HCT116 (cell line): ENCODE data around the gene TBC1D8. TPM values are rescaled to one million over a fixed set of nuclear protein-coding genes. Genes with fewer than 3 reads are reported as not detected.
A peak's percentile ranks its signal among the peaks of the same experiment; 100 is the strongest.

Experiments used
- ATAC-seq: fragments of 200-7000 bp; cut with Tn5 transposase; 2 replicates; pipeline ENCODE4 v1.9.1; 2020; ENCODE audit warnings: mild to moderate bottlenecking, moderate library complexity
- BruUV-seq: library from RNA; stranded (reverse); fragments of 400-500 nt; replicated peaks from 2 replicates; lab custom pipeline; 2021; lab: Mats Ljungman, UMichigan
- CTCF ChIA-PET: fragments of 300-600 bp; sonication (Branson Sonifier 250); formaldehyde crosslinking; loops from one replicate; lab custom pipeline; 2021; ENCODE audit warnings: antibody characterized with exemption; lab: Charles Lee
- POLR2A ChIA-PET: fragments of 300-600, 350-600 bp; sonication (Branson Sonifier 250); formaldehyde crosslinking; loops from one replicate; lab custom pipeline; 2021; ENCODE audit warnings: antibody characterized with exemption; lab: Charles Lee
- RAD21 ChIA-PET, 2 experiments: fragments of 300-600 bp; sonication (Branson Sonifier 250); formaldehyde crosslinking; loops; one replicate each; lab custom pipeline; 2023; ENCODE audit warnings: low total read pairs in 2 of 2; ENCODE audit not compliant: uncharacterized antibody in 2 of 2, unreplicated experiment in 2 of 2, low non-redundant PET in 1 of 2; lab: Charles Lee
- DNase-seq: peaks from one replicate; pipeline ENCODE4 v3.0.0-alpha.2; 2010; ENCODE audit warnings: low read depth, low spot score
- H2AFZ ChIP-seq: fragments of 200-600 bp; shearing (Covaris generic), sonication (generic); 2 replicates; pipeline ENCODE4 v1.6.1; 2017; ENCODE audit warnings: low read depth, mixed run types, mixed read lengths, antibody characterized with exemption, low read length; ENCODE audit not compliant: poor library complexity, severe bottlenecking
- H3K27ac ChIP-seq: 2 replicates; pipeline ENCODE4 v1.5.1; 2012; ENCODE audit warnings: low read depth, low read length
- H3K27me3 ChIP-seq: fragments of 200-600 bp; sonication (generic); 2 replicates; pipeline ENCODE4 v1.6.1; 2016; ENCODE audit warnings: mixed run types, low read length, mixed read lengths; ENCODE audit not compliant: insufficient read depth
- H3K36me3 ChIP-seq, 2 experiments: fragments of 200-500 bp in 1 of 2; fragments of 200-600 bp in 1 of 2; sonication (Bioruptor generic) in 1 of 2; sonication (generic) in 1 of 2; 2 replicates each; pipeline versions ENCODE4 v1.5.1 to v1.6.1; 2014 to 2016; ENCODE audit warnings: low read length in 2 of 2, inconsistent platforms in 1 of 2, mixed read lengths in 1 of 2, mixed run types in 1 of 2; ENCODE audit not compliant: insufficient read depth in 2 of 2, control insufficient read depth in 1 of 2
- H3K4me1 ChIP-seq, 2 experiments: fragments of 200-600 bp in 1 of 2; sonication (generic) in 1 of 2; 2 replicates each; pipeline versions ENCODE4 v1.5.1 to v1.6.1; 2012 to 2017; ENCODE audit warnings: low read length in 2 of 2, inconsistent platforms in 1 of 2, mild to moderate bottlenecking in 1 of 2, mixed read lengths in 1 of 2, mixed run types in 1 of 2, moderate library complexity in 1 of 2; ENCODE audit not compliant: insufficient read depth in 2 of 2, control insufficient read depth in 1 of 2
- H3K4me2 ChIP-seq: fragments of 200-600 bp; sonication (generic); 2 replicates; pipeline ENCODE4 v1.6.1; 2017; ENCODE audit warnings: mixed run types, low read length, mixed read lengths
- H3K4me3 ChIP-seq, 2 experiments: fragments of 200-600 bp in 1 of 2; sonication (generic) in 1 of 2; replicated peaks in 1 of 2; 2 replicates each; pipeline ENCODE4 v1.5.1; 2011 to 2016; ENCODE audit warnings: low read length in 2 of 2, control low read depth in 1 of 2, low read depth in 1 of 2, mild to moderate bottlenecking in 1 of 2, mixed read lengths in 1 of 2, mixed run types in 1 of 2
- H3K79me2 ChIP-seq: fragments of 200-600 bp; sonication (generic); 2 replicates; pipeline ENCODE4 v1.6.1; 2017; ENCODE audit warnings: mild to moderate bottlenecking, mixed run types, low read length, moderate library complexity, mixed read lengths; ENCODE audit not compliant: insufficient read depth
- H3K9ac ChIP-seq: fragments of 200-600 bp; sonication (generic); 2 replicates; pipeline ENCODE4 v1.6.1; 2016; ENCODE audit warnings: low read length, mixed read lengths
- H3K9me2 ChIP-seq: fragments of 200-600 bp; sonication (generic), shearing (Covaris generic); 2 replicates; pipeline ENCODE4 v1.6.1; 2017; ENCODE audit warnings: mixed run types, mild to moderate bottlenecking, moderate library complexity; ENCODE audit not compliant: insufficient read depth
- H3K9me3 ChIP-seq, 2 experiments: fragments of 200-500 bp in 1 of 2; fragments of 200-600 bp in 1 of 2; sonication (Bioruptor generic) in 1 of 2; sonication (generic) in 1 of 2; 2 replicates each; pipeline ENCODE4 v1.6.1; 2014 to 2017; ENCODE audit warnings: low read length in 2 of 2, mixed read lengths in 2 of 2, inconsistent platforms in 1 of 2, low read depth in 1 of 2, mild to moderate bottlenecking in 1 of 2, mixed run types in 1 of 2, moderate library complexity in 1 of 2; ENCODE audit not compliant: control insufficient read depth in 1 of 2, insufficient read depth in 1 of 2
- H4K20me1 ChIP-seq: fragments of 200-600 bp; sonication (generic), shearing (Covaris generic); 2 replicates; pipeline ENCODE4 v1.6.1; 2017; ENCODE audit warnings: mixed run types, mild to moderate bottlenecking, moderate library complexity; ENCODE audit not compliant: insufficient read depth
- ATF3 ChIP-seq: IDR thresholded peaks from 2 replicates; pipeline ENCODE4 v1.6.1; 2012
- CBX3 ChIP-seq: IDR thresholded peaks from 2 replicates; pipeline ENCODE4 v1.6.1; 2012; ENCODE audit warnings: low read depth
- POLR2AphosphoS5 ChIP-seq: IDR thresholded peaks from 2 replicates; pipeline ENCODE4 v1.6.1; 2011; ENCODE audit warnings: mild to moderate bottlenecking, low read depth, low read length, moderate library complexity
- SIN3A ChIP-seq: IDR thresholded peaks from 2 replicates; pipeline ENCODE4 v1.6.1; 2012; ENCODE audit warnings: low read depth
- SRF ChIP-seq: IDR thresholded peaks from 2 replicates; pipeline ENCODE4 v1.6.1; 2012; ENCODE audit warnings: low read depth
- ZNF274 ChIP-seq: fragments of 200-500 bp; sonication (Bioruptor generic); IDR thresholded peaks from 2 replicates; pipeline ENCODE4 v1.6.1; 2014; ENCODE audit warnings: mild to moderate bottlenecking, low read depth, low read length, inconsistent platforms
- intact Hi-C: fragments of 100-400 bp; cut with micrococcal nuclease; formaldehyde crosslinking; loops from 2 replicates; pipeline ENCODE4 v1.10.0; 2022
- total RNA-seq: library from RNA; stranded (reverse); gene quantifications from one replicate; pipeline ENCODE4 v1.2.1, GENCODE V29; 2021; ENCODE audit not compliant: unreplicated experiment

TBC1D8 gene
- total RNA-seq, 1 experiment from 2014 or later = 44.0 TPM

GRCh38 chr2:101012054-101012705 lies 139.0 kb downstream of the TBC1D8 start:
- ChIA-PET CTCF (interaction anchor here (0.7 to 1.7 kb wide), 19 partner anchors 25 to 418 kb away, joined by 3 to 31 read pairs (median 4); partner anchors contain the start of gene TBC1D8), POLR2A (interaction anchor here (0.5 to 1.0 kb wide), 2 partner anchors 10 to 410 kb away, joined by 3 to 4 read pairs; partner anchors contain the start of gene RPL31), RAD21 (interaction anchor here (1.0 to 1.3 kb wide), 4 partner anchors 139 to 193 kb away, joined by 3 to 4 read pairs (median 4); partner anchors contain the start of gene TBC1D8 (in 1 of the 2))
- peaks cover 22 to 28% of the 10 kb centered on the region in 2 experiments; a peak in 2 of 4 replicates for H3K36me3 ChIP-seq
- no peaks in the 10 kb centered on the region for H3K9me2 ChIP-seq
- H3K27ac ChIP-seq = no peak overlapping the region
- H3K9ac ChIP-seq = no peak overlapping the region
- no peaks in the 10 kb centered on the region for H3K4me1 ChIP-seq
- no peak for DNase-seq
- H3K79me2 ChIP-seq = peaks cover 8% of the 10 kb centered on the region; the same call in 1 of the 2 replicates
- no peaks in the 10 kb centered on the region for H3K27me3 ChIP-seq
- H3K4me2 ChIP-seq = no peak overlapping the region
- no peak for ATAC-seq
- H4K20me1 ChIP-seq = peaks cover 30% of the 10 kb centered on the region; the same call in 1 of the 2 replicates
- intact Hi-C loops = loop anchor here (1.0 kb wide), 2 partner anchors 193 to 240 kb away; partner anchors contain the start of gene CNOT11
- H3K4me3 ChIP-seq = no peak overlapping the region
- no peak overlapping the region for H2AFZ ChIP-seq
- no peaks in the 10 kb centered on the region for H3K9me3 ChIP-seq
- BruUV-seq = no TSS peak
- TF ChIP-seq ATF3 (no peak), SIN3A (no peak), CBX3 (no peak)

- peaks cover 30 to 38% of the 10 kb centered on the region in 2 experiments for H3K36me3 ChIP-seq
- H3K79me2 ChIP-seq = peaks cover 18% of the 10 kb centered on the region
- H3K9me3 ChIP-seq = no peaks in the 10 kb centered on the region
- BruUV-seq = no TSS peak
- H4K20me1 ChIP-seq = peaks cover 40% of the 10 kb centered on the region; the same call in 1 of the 2 replicates
- H3K9ac ChIP-seq = no peak overlapping the region
- no peaks in the 10 kb centered on the region for H3K27me3 ChIP-seq
- TF ChIP-seq SRF (no peak), POLR2AphosphoS5 (peak; percentile 36), ATF3 (no peak), ZNF274 (no peak)
- RAD21 ChIA-PET = no interaction called here
- no peak overlapping the region for H2AFZ ChIP-seq
- DNase-seq (no peak), ATAC-seq (no peak)
- no peaks in the 10 kb centered on the region for H3K4me1 ChIP-seq
- no peak overlapping the region for H3K4me2 ChIP-seq
- no peak overlapping the region for H3K4me3 ChIP-seq
- H3K9me2 ChIP-seq = no peaks in the 10 kb centered on the region
- H3K27ac ChIP-seq = no peak overlapping the region
- CTCF ChIA-PET = interaction anchor here (0.8 kb wide), 1 partner anchor 143 kb away, joined by 3 read pairs; no protein-coding TSS in a partner anchor
- POLR2A ChIA-PET = no interaction called here
- intact Hi-C loops = no loop called here
These were observed 140.0 kb downstream of the TBC1D8 start for GRCh38 chr2:101011152-101011551.
